ENCODE data around the gene SLC44A1. TPM values are rescaled to one million over a fixed set of nuclear protein-coding genes. Genes with fewer than 3 reads are reported as not detected.
"Not testable (repeated sequence)": the region's sequence is repeated elsewhere in the genome, so short reads cannot be mapped to it uniquely, and the experiment has no call there.

The SLC44A1 gene
- total RNA-seq, 4 donors from 2014 or later: 51.1 to 82.2 (median 70.5) TPM

GRCh38 chr9:105248691-105249090 lies 4.2 kb downstream of the SLC44A1 start:
- no peak for TF ChIP-seq POLR2A (IDR thresholded peaks at IDR 0.05)
- TF ChIP-seq CTCF (IDR thresholded peaks at IDR 0.05): no peak
- H3K4me3 ChIP-seq (ENCODE audit: low read depth, poor library complexity, severe bottlenecking): no peak overlapping the region
- WGBS, 2 donors: 66 to 91% methylated on average over 3 of the region's 3 CpGs
- intact Hi-C loops (cut with DNase I; ENCODE audit: low total_unique reads): no loop called here
- DNase-seq (ENCODE audit: low spot score in 2 of 2): no peak

- TF ChIP-seq CTCF (IDR thresholded peaks at IDR 0.05) (no peak), POLR2A (IDR thresholded peaks at IDR 0.05) (no peak)
- 89 to 93% methylated on average over 8 of the region's 8 CpGs for WGBS, 2 donors
- intact Hi-C loops (cut with DNase I; ENCODE audit: low total_unique reads): no loop called here
- H3K4me3 ChIP-seq (ENCODE audit: low read depth, poor library complexity, severe bottlenecking): no peak overlapping the region
- no peak for DNase-seq (ENCODE audit: low spot score in 2 of 2)
Measured at GRCh38 chr9:105251133-105251532, 6.7 kb downstream of the SLC44A1 start.

- intact Hi-C loops (cut with DNase I; ENCODE audit: low total_unique reads): no loop called here
- 87 to 93% methylated on average over 5 of the region's 5 CpGs for WGBS, 2 donors
- no peak overlapping the region for H3K4me3 ChIP-seq (ENCODE audit: low read depth, poor library complexity, severe bottlenecking)
- DNase-seq (ENCODE audit: low spot score in 2 of 2): no peak
- TF ChIP-seq CTCF (IDR thresholded peaks at IDR 0.05) (no peak), POLR2A (IDR thresholded peaks at IDR 0.05) (no peak)
Measured at GRCh38 chr9:105251733-105252404, 7.4 kb downstream of the SLC44A1 start.

- intact Hi-C loops (cut with DNase I; ENCODE audit: low total_unique reads): no loop called here
Measured at GRCh38 chr9:105252405-105252756, 7.9 kb downstream of the SLC44A1 start.

GRCh38 chr9:105254226-105254625 lies 9.8 kb downstream of the SLC44A1 start:
- intact Hi-C loops (cut with DNase I; ENCODE audit: low total_unique reads): no loop called here
- no peak for DNase-seq (ENCODE audit: low spot score in 2 of 2)
- 44 to 54% methylated on average over 4 of the region's 4 CpGs for WGBS, 2 donors
- no peak overlapping the region for H3K4me3 ChIP-seq (ENCODE audit: low read depth, poor library complexity, severe bottlenecking)
- no peak for TF ChIP-seq CTCF (IDR thresholded peaks at IDR 0.05)
- TF ChIP-seq POLR2A (IDR thresholded peaks at IDR 0.05): no peak

More at GRCh38 chr9:105252405-105252756, 7.9 kb downstream of the SLC44A1 start:
- 72 to 83% methylated on average over 5 of the region's 5 CpGs for WGBS, 2 donors
- TF ChIP-seq CTCF (IDR thresholded peaks at IDR 0.05) (no peak), POLR2A (IDR thresholded peaks at IDR 0.05) (no peak)
- no peak for DNase-seq (ENCODE audit: low spot score in 2 of 2)
- H3K4me3 ChIP-seq (ENCODE audit: low read depth, poor library complexity, severe bottlenecking): no peak overlapping the region

GRCh38 chr9:105255421-105255820 lies 11.0 kb downstream of the SLC44A1 start:
- intact Hi-C loops (cut with DNase I; ENCODE audit: low total_unique reads): no loop called here
- no peak overlapping the region for H3K4me3 ChIP-seq (ENCODE audit: low read depth, poor library complexity, severe bottlenecking)
- TF ChIP-seq CTCF (IDR thresholded peaks at IDR 0.05): no peak
- no peak for TF ChIP-seq POLR2A (IDR thresholded peaks at IDR 0.05)
- no peak for DNase-seq (ENCODE audit: low spot score in 2 of 2)

GRCh38 chr9:105256569-105256968 lies 12.1 kb downstream of the SLC44A1 start:
- H3K4me3 ChIP-seq (ENCODE audit: low read depth, poor library complexity, severe bottlenecking); DNase-seq (ENCODE audit: low spot score in 2 of 2); intact Hi-C loops (cut with DNase I; ENCODE audit: low total_unique reads): not testable (repeated sequence)
- WGBS, 2 donors: 95 to 100% methylated on average over 4 of the region's 4 CpGs
